ENCODE measurements around the gene LMNA. TPM values are rescaled to one million over a fixed set of nuclear protein-coding genes. Genes with fewer than 3 reads are reported as not detected.

Gene LMNA
- total RNA-seq, 1 experiment from 2014 or later = 580 TPM

- Histone ChIP-seq H3K4me3 (no peak overlapping the region), H3K27me3 (ENCODE audit: insufficient read depth, low read depth) (no peaks in the 10 kb centered on the region), H3K9me3 (ENCODE audit: insufficient read depth, low read depth) (no peaks in the 10 kb centered on the region), H2AFZ (no peak overlapping the region), H3K4me1 (replicated peaks; ENCODE audit: insufficient read depth) (peaks cover 5% of the 10 kb centered on the region; the same call in 1 of the 2 replicates), H3K36me3 (ENCODE audit: low read depth) (no peaks in the 10 kb centered on the region), H3K27ac (no peak overlapping the region), H3K79me2 (ENCODE audit: low read depth) (no peaks in the 10 kb centered on the region), H3K9me2 (ENCODE audit: insufficient read depth) (no peaks in the 10 kb centered on the region), H4K20me1 (ENCODE audit: insufficient read depth) (no peaks in the 10 kb centered on the region), H3K4me2 (no peak overlapping the region), H3F3A (ENCODE audit: insufficient read depth, low read depth) (peaks cover 20% of the 10 kb centered on the region; the same call in 1 of the 2 replicates)
- DNase-seq = no peak
- CTCF ChIA-PET = no interaction called here
- POLR2A ChIA-PET (ENCODE audit: unreplicated experiment) = no interaction called here
- TF ChIP-seq CTCF (conservative IDR thresholded peaks at IDR 0.05) = no peak
- no peak for TF ChIP-seq EZH2 (IDR thresholded peaks at IDR 0.05; ENCODE audit: low read depth)
- TSS peak; percentile 21 for BruUV-seq (replicated peaks)
- intact Hi-C loops (cut with micrococcal nuclease; ENCODE audit: unreplicated experiment) = no loop called here
These were observed 34.7 kb upstream of the LMNA start for GRCh38 chr1:156079762-156080161.

GRCh38 chr1:156080241-156080862 is 34.2 kb upstream of the LMNA start:
- H3K4me1 ChIP-seq (replicated peaks; ENCODE audit: insufficient read depth) = peaks cover 5% of the 10 kb centered on the region; the same call in 1 of the 2 replicates
- H3K9me2 ChIP-seq (ENCODE audit: insufficient read depth) = no peaks in the 10 kb centered on the region
- ChIA-PET CTCF (no interaction called here), POLR2A (ENCODE audit: unreplicated experiment) (no interaction called here)
- no peak overlapping the region for H3K4me3 ChIP-seq
- no peaks in the 10 kb centered on the region for H3K79me2 ChIP-seq (ENCODE audit: low read depth)
- no peaks in the 10 kb centered on the region for H3K36me3 ChIP-seq (ENCODE audit: low read depth)
- peak overlapping the region; percentile 55 for H3K4me2 ChIP-seq
- H4K20me1 ChIP-seq (ENCODE audit: insufficient read depth) = no peaks in the 10 kb centered on the region
- H3F3A ChIP-seq (ENCODE audit: insufficient read depth, low read depth) = peaks cover 22% of the 10 kb centered on the region; the same call in 1 of the 2 replicates
- H3K27ac ChIP-seq = no peak overlapping the region
- BruUV-seq (replicated peaks) = no TSS peak
- intact Hi-C loops (cut with micrococcal nuclease; ENCODE audit: unreplicated experiment) = no loop called here
- H3K9me3 ChIP-seq (ENCODE audit: insufficient read depth, low read depth) = no peaks in the 10 kb centered on the region
- H3K27me3 ChIP-seq (ENCODE audit: insufficient read depth, low read depth) = no peaks in the 10 kb centered on the region
- no peak for DNase-seq
- no peak overlapping the region for H2AFZ ChIP-seq
- TF ChIP-seq EZH2 (IDR thresholded peaks at IDR 0.05; ENCODE audit: low read depth) = no peak
- no peak for TF ChIP-seq CTCF (conservative IDR thresholded peaks at IDR 0.05)

- ChIA-PET CTCF (interaction anchor here (0.6 kb wide), 1 partner anchor 13 kb away, joined by 11 read pairs; no protein-coding TSS in a partner anchor), POLR2A (ENCODE audit: unreplicated experiment) (no interaction called here)
- DNase-seq = no peak
- Histone ChIP-seq H3K27me3 (ENCODE audit: insufficient read depth, low read depth) (no peaks in the 10 kb centered on the region), H3F3A (ENCODE audit: insufficient read depth, low read depth) (peaks cover 26% of the 10 kb centered on the region; the same call in 1 of the 2 replicates), H3K4me3 (no peak overlapping the region), H3K4me2 (peak overlapping the region; percentile 55), H3K36me3 (ENCODE audit: low read depth) (no peaks in the 10 kb centered on the region), H4K20me1 (ENCODE audit: insufficient read depth) (no peaks in the 10 kb centered on the region), H3K9me3 (ENCODE audit: insufficient read depth, low read depth) (no peaks in the 10 kb centered on the region), H3K9me2 (ENCODE audit: insufficient read depth) (no peaks in the 10 kb centered on the region), H3K4me1 (replicated peaks; ENCODE audit: insufficient read depth) (peaks cover 5% of the 10 kb centered on the region; the same call in 1 of the 2 replicates), H2AFZ (no peak overlapping the region), H3K79me2 (ENCODE audit: low read depth) (no peaks in the 10 kb centered on the region), H3K27ac (no peak overlapping the region)
- TF ChIP-seq CTCF (conservative IDR thresholded peaks at IDR 0.05) (no peak), EZH2 (IDR thresholded peaks at IDR 0.05; ENCODE audit: low read depth) (no peak)
- no TSS peak for BruUV-seq (replicated peaks)
- intact Hi-C loops (cut with micrococcal nuclease; ENCODE audit: unreplicated experiment) = no loop called here
These were observed 33.7 kb upstream of the LMNA start for GRCh38 chr1:156080863-156081179.

Data from PC-9 (cell line).